Smooth muscle cell (in vitro differentiated cells): ENCODE measurements around the gene FAM107B. TPM values are rescaled to one million over a fixed set of nuclear protein-coding genes. Genes with fewer than 3 reads are reported as not detected.

ENCODE experiments used
- DNase-seq: peaks from one replicate; lab custom pipeline; 2025; ENCODE audit not compliant: unreplicated experiment; lab: John Stamatoyannopoulos, UW
- H2AFZ ChIP-seq: fragments of 200-600 bp; sonication (generic); 2 replicates; pipeline ENCODE4 v1.6.0; 2016; ENCODE audit warnings: antibody characterized with exemption, low read depth, mild to moderate bottlenecking
- H3F3A ChIP-seq: fragments of 200-600 bp; sonication (generic); 2 replicates; pipeline ENCODE4 v1.6.0; 2017; ENCODE audit warnings: antibody characterized with exemption, low read depth
- H3K27ac ChIP-seq: fragments of 200-600 bp; sonication (generic); 2 replicates; pipeline ENCODE4 v1.5.1; 2016; ENCODE audit warnings: low read depth, mild to moderate bottlenecking
- H3K27me3 ChIP-seq: fragments of 200-600 bp; sonication (generic); 2 replicates; pipeline ENCODE4 v1.6.1; 2016; ENCODE audit warnings: low read depth, mild to moderate bottlenecking
- H3K36me3 ChIP-seq: fragments of 200-600 bp; sonication (generic); 2 replicates; pipeline ENCODE4 v1.5.1; 2016; ENCODE audit warnings: low read depth
- H3K4me1 ChIP-seq: fragments of 200-600 bp; sonication (generic); 2 replicates; pipeline ENCODE4 v1.5.1; 2016; ENCODE audit warnings: low read depth
- H3K4me2 ChIP-seq: fragments of 200-600 bp; sonication (generic); 2 replicates; pipeline ENCODE4 v1.6.0; 2016; ENCODE audit warnings: mild to moderate bottlenecking
- H3K4me3 ChIP-seq: fragments of 200-600 bp; sonication (generic); 2 replicates; pipeline ENCODE4 v1.5.1; 2016; ENCODE audit warnings: mild to moderate bottlenecking
- H3K79me2 ChIP-seq: fragments of 200-600 bp; sonication (generic); 2 replicates; pipeline ENCODE4 v1.6.0; 2016; ENCODE audit warnings: low read depth, mild to moderate bottlenecking
- H3K9ac ChIP-seq: fragments of 200-600 bp; sonication (generic); 2 replicates; pipeline ENCODE4 v1.6.0; 2016; ENCODE audit warnings: low read depth
- H3K9me3 ChIP-seq: fragments of 200-600 bp; sonication (generic); replicated peaks from 2 replicates; pipeline ENCODE4 v1.5.1; 2016; ENCODE audit warnings: low read depth
- H4K20me1 ChIP-seq: fragments of 200-600 bp; sonication (generic); 2 replicates; pipeline ENCODE4 v1.6.0; 2016; ENCODE audit warnings: low read depth
- CTCF ChIP-seq: fragments of 200-600 bp; sonication (generic); IDR thresholded peaks from 2 replicates; pipeline ENCODE4 v1.5.1; 2017; ENCODE audit warnings: borderline replicate concordance, mild to moderate bottlenecking, antibody characterized with exemption; ENCODE audit not compliant: insufficient read depth, poor library complexity, severe bottlenecking
- WGBS: methylation state at CpG from one replicate; pipeline ENCODE4 v1.1.7; 2016; ENCODE audit warnings: low lambda C conversion rate; 5-methylcytosine and 5-hydroxymethylcytosine counted together
- polyA plus RNA-seq: library from polyadenylated mRNA; unstranded; fragments of >200 nt; fragmentation: Nextera tagmentation; extraction: Ambion mirVana; gene quantifications from 2 replicates; pipeline ENCODE4 v1.2.1, GENCODE V29; 2016
- total RNA-seq: library from RNA; depleted of rRNA; stranded (reverse); fragments of >200 nt; gene quantifications from 2 replicates; pipeline ENCODE4 v1.2.3, GENCODE V29; 2014

FAM107B gene
- total and polyA plus RNA-seq, 2 experiments from 2014 or later, result 8.7 to 9.0 TPM

- Histone ChIP-seq H3K4me2 (no peak overlapping the region), H2AFZ (no peak overlapping the region), H3K9ac (no peak overlapping the region), H3K79me2 (no peaks in the 10 kb centered on the region), H3K9me3 (no peaks in the 10 kb centered on the region), H4K20me1 (no peaks in the 10 kb centered on the region), H3F3A (no peaks in the 10 kb centered on the region), H3K4me1 (no peaks in the 10 kb centered on the region), H3K36me3 (no peaks in the 10 kb centered on the region), H3K27me3 (no peaks in the 10 kb centered on the region), H3K27ac (no peak overlapping the region), H3K4me3 (no peak overlapping the region)
- no peak for TF ChIP-seq CTCF
- DNase-seq, result no peak
- 96% methylated on average over 6 of the region's 6 CpGs for WGBS
These were observed 108.5 kb downstream of the FAM107B start for GRCh38 chr10:14665865-14666857.

- Histone ChIP-seq H3K9ac (no peak overlapping the region), H3K4me2 (no peak overlapping the region), H3K27ac (no peak overlapping the region), H2AFZ (no peak overlapping the region), H3K36me3 (no peaks in the 10 kb centered on the region), H3K4me3 (no peak overlapping the region), H3K4me1 (no peaks in the 10 kb centered on the region), H3K79me2 (no peaks in the 10 kb centered on the region), H3K27me3 (no peaks in the 10 kb centered on the region), H3F3A (no peaks in the 10 kb centered on the region), H3K9me3 (no peaks in the 10 kb centered on the region), H4K20me1 (no peaks in the 10 kb centered on the region)
- 17% methylated on average over 1 of the region's 1 CpG for WGBS
- DNase-seq, result no peak
- no peak for TF ChIP-seq CTCF
These were observed 109.4 kb downstream of the FAM107B start for GRCh38 chr10:14665304-14665703.

- H3K27me3 ChIP-seq, result no peaks in the 10 kb centered on the region
- H4K20me1 ChIP-seq, result no peaks in the 10 kb centered on the region
- 85% methylated on average over 1 of the region's 1 CpG for WGBS
- H3K9me3 ChIP-seq, result no peaks in the 10 kb centered on the region
- no peaks in the 10 kb centered on the region for H3K36me3 ChIP-seq
- no peak overlapping the region for H3K4me2 ChIP-seq
- H3K4me3 ChIP-seq, result no peak overlapping the region
- DNase-seq, result no peak
- H3K79me2 ChIP-seq, result no peaks in the 10 kb centered on the region
- no peaks in the 10 kb centered on the region for H3F3A ChIP-seq
- no peak for TF ChIP-seq CTCF
- no peaks in the 10 kb centered on the region for H3K4me1 ChIP-seq
- H3K27ac ChIP-seq, result no peak overlapping the region
- no peak overlapping the region for H3K9ac ChIP-seq
- H2AFZ ChIP-seq, result no peak overlapping the region
These were observed 110.4 kb downstream of the FAM107B start for GRCh38 chr10:14664345-14664744.
